Limb (tissue), 2 donors: ENCODE results near the gene RAX2.
"Not testable (repeated sequence)": the region's sequence is repeated elsewhere in the genome, so short reads cannot be mapped to it uniquely, and the experiment has no call there.

Source experiments
- DNase-seq, 2 donors: peaks; one replicate each; pipeline ENCODE4 v3.0.0-alpha.2; 2016; ENCODE audit errors: extremely low spot score in 2 of 2

Gene RAX2

GRCh38 chr19:3760871-3761361 lies 11.1 kb downstream of the RAX2 start:
- DNase-seq = no peak

GRCh38 chr19:3759482-3760254 lies 12.4 kb downstream of the RAX2 start:
- no peak for DNase-seq

GRCh38 chr19:3758297-3758696 lies 13.7 kb downstream of the RAX2 start:
- not testable (repeated sequence) for DNase-seq

- DNase-seq = not testable (repeated sequence)
Measured at GRCh38 chr19:3757705-3758104, 14.3 kb downstream of the RAX2 start.

GRCh38 chr19:3753631-3754410 lies 18.2 kb downstream of the RAX2 start:
- DNase-seq = no peak

- no peak for DNase-seq
Measured at GRCh38 chr19:3752492-3752891, 19.5 kb downstream of the RAX2 start.

GRCh38 chr19:3751236-3751635 lies 20.8 kb downstream of the RAX2 start:
- no peak for DNase-seq

GRCh38 chr19:3750211-3750610 lies 21.8 kb downstream of the RAX2 start:
- no peak for DNase-seq

- DNase-seq = no peak
Measured at GRCh38 chr19:3748965-3749364, 23.1 kb downstream of the RAX2 start.

- no peak for DNase-seq
Measured at GRCh38 chr19:3746371-3747056, 25.5 kb downstream of the RAX2 start.

- no peak for DNase-seq
Measured at GRCh38 chr19:3745363-3746045, 26.5 kb downstream of the RAX2 start.

GRCh38 chr19:3743486-3743885 lies 28.5 kb downstream of the RAX2 start:
- no peak for DNase-seq

- DNase-seq = no peak
Measured at GRCh38 chr19:3740431-3740830, 31.6 kb downstream of the RAX2 start.

GRCh38 chr19:3738477-3739220 lies 33.4 kb downstream of the RAX2 start:
- DNase-seq = no peak

- DNase-seq = no peak
Measured at GRCh38 chr19:3737487-3738205, 34.4 kb downstream of the RAX2 start.

GRCh38 chr19:3736106-3736724 lies 35.8 kb downstream of the RAX2 start:
- no peak for DNase-seq

GRCh38 chr19:3734310-3734600 lies 37.8 kb downstream of the RAX2 start:
- no peak for DNase-seq

GRCh38 chr19:3733549-3734309 lies 38.3 kb downstream of the RAX2 start:
- DNase-seq = no peak

- no peak for DNase-seq
Measured at GRCh38 chr19:3732108-3732507, 39.9 kb downstream of the RAX2 start.
